Upper lobe of left lung (tissue), 4 donors: ENCODE results near the gene SIL1.

Experiments used
- POLR2A ChIP-seq, 4 donors: fragments of 450-650 bp; IDR thresholded peaks; one replicate each; pipeline ENCODE4 v1.5.1; 2016 to 2017; ENCODE audit warnings: antibody characterized with exemption in 4 of 4, mild to moderate bottlenecking in 2 of 4
- POLR2AphosphoS5 ChIP-seq, 2 donors: sonication (generic); formaldehyde crosslinking; IDR thresholded peaks; one replicate each; pipeline ENCODE4 v1.5.1; 2017; ENCODE audit warnings: antibody characterized with exemption in 2 of 2

DNA sequence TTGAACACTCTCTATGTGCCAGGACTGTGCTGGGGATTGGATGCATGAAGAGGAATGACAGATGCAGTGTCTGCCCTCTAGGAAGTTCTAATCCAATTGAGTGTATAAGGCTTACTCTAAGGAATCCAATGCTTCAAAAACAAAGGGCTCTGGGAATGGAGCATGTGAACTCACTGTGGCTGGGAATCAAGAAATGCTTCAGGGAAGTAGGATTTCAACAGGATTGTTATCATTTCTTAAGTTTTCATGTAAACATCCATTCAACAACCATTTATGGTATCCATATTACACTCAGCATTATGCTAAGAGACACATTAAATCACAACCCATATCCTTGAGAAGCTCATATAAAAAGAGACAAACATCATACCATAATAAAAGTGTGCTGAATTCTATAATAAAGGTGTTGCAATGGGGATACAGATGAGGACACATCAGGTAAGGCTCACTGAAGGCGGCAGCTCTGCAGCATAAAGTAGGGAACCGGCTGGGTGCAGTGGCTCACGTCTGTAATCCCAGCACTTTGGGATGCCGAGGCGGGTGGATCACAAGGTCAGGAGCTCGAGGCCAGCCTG is 11.3 kb downstream of the SIL1 start:
- TF ChIP-seq POLR2A (IDR thresholded peaks at IDR 0.05) (no peak), POLR2AphosphoS5 (IDR thresholded peaks at IDR 0.05) (no peak)
